Measurements from ENCODE around the gene RNF130.
A peak's percentile ranks its signal among the peaks of the same experiment; 100 is the strongest.

Gene RNF130

GRCh38 chr5:180071531-180072255, at the start of gene RNF130:
RNF130 (minus strand) TSS chr5:180071759; CDS start chr5:180071702, 57 bp downstream.
- peak; percentile 73 to 91 for DNase-seq

DNA sequence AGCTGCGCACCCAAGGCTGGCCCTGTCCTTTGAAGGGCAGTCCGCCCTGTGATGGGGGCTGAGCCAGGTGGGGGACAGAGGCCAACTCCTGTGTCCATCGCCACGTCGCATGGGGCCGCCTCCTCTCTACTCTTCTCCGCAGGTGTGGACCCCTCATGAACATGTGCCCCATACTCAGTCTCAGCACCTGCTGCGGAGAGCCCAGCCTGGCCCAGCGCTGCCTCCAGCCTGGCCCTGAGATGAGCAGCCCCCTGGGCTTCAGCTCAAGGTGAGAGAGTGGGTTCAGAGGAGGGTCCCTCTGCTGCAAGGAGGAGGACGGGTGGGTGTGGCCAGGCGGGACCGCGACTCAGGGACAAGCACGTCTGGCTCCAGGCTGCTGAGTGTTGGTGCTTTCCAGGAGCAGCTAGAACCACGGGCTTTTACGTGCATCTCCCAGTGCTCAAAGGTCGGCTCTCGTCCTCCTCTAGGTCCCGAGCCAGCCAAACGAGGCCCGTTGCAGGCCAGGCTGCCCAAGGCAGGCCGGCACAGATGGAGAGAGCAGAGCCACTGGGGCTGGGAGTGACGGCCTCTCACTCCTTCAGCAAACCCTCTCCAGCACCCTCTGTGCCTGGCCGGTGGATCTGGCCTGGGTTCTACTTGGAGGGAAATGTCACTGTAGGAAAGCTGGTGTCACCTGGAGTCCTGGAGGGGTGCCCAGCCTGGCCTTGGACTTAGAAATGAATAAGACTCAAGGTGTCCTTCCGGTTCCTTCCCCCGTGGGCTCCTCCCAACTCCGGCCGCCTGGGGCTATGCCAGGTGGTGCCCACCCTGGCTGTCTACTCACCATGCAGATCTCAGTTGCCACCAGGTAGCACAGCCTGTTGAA, 48.9 kb upstream of the RNF130 start:
- no peak for DNase-seq

GRCh38 chr5:180119903-180120236, 48.3 kb upstream of the RNF130 start:
- no peak for DNase-seq

- no peak for DNase-seq
Measured at GRCh38 chr5:180119031-180119902, 47.7 kb upstream of the RNF130 start.

DNA sequence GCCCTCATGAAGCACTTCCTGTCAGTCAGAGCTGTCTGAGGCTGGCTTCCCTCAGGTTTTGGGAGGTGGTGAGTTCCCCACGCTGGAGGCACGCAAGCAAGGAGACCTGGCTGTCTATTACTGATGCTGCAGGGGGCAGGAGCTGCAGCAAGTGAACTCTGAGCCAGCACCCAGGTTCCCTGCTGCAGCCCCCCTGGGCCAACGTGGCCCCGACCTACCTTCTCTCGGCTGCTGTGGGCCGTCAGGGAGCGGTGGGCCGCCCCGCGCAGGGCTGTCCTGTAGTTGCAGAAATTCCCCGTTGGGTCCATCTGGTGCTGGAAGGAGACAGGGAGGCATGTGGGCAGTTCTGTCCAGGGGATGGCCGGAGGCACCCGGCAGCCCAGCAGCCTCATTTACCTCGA, 46.8 kb upstream of the RNF130 start:
- DNase-seq = no peak

GRCh38 chr5:180117000-180117725, 45.6 kb upstream of the RNF130 start:
- no peak for DNase-seq

GRCh38 chr5:180116077-180116999, 44.8 kb upstream of the RNF130 start:
- no peak for DNase-seq

GRCh38 chr5:180115326-180116076, 43.9 kb upstream of the RNF130 start:
- DNase-seq = no peak

DNA sequence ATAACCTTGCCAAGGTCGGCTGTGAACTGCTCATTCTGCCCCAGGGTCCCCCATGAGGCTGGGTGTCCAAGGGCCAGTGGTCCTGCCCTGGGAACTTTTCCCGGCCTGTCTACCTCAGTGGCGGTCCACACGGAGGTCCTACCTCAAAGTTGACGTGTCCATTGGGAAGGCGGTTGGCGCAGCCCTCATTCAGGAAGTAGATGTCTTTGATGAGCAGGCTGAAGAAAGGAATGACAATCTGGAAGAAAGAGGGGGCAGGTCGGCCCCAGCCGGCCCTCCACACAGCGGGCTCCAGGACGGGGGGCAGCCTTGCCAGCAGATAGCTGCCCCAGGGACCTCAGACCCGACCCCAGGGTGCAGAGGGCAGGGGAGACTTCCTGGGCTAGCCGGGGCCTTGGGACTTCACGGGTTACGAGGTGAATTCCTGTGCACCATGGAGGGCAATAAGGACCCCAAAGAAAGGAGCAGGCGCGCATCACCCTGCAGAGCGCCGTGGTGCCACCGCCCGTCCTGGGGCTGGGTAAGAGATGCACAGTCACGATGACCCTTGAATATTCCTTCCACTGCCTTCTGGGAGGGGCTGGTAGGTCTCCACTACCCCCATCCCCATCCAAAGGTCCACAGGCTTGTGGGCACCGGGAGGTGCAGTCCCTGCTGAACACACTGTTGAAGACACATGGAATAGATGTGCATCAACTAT, 42.9 kb upstream of the RNF130 start:
- DNase-seq = no peak

- DNase-seq = no peak
Measured at GRCh38 chr5:180113660-180114303, 42.2 kb upstream of the RNF130 start.

GRCh38 chr5:180112181-180112861, 40.8 kb upstream of the RNF130 start:
- no peak for DNase-seq

GRCh38 chr5:180111273-180112002, 39.9 kb upstream of the RNF130 start:
- no peak for DNase-seq

GRCh38 chr5:180109920-180110319, 38.4 kb upstream of the RNF130 start:
- no peak for DNase-seq

DNA sequence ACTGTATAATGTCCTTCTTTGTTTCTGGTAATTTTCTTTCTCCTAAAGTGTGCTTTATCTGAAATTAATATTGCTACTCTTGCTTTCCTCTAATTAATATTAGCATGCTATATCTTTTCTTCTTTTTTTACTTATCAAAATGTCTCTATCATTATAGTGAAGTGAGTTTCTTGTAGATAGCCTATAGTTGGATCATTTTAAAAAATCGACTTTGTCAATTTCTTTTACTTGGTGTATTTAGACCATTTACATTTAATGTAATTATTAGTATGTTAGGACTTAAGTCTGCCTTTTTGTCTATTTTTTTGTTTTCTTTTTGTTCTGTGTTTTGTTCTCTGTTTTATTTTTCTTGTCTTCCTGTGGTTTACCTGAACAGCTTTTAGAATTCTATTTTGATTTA, 35.4 kb upstream of the RNF130 start:
- DNase-seq = no peak

DNA sequence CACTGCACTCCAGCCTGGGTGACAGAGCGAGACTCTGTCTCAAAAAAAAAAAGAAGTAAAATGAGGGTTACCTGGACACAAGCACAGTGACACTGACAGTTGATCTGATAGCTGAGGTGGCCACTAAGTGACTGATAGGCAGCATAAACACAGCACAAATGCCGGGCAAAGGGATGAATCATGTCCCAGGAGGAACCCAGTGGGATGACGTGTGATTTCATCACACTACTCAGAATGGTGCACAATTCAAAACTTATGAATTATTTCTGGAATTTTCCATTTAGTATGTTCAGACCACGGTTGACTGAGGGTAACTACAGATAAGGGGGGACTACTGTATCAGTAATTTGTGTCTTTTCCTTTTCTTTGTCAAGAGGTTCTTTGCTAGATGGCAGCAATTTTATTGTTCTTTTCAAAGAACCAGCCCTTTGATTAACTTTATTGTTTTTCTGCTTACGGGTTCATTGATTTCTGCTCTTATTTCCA, 34.3 kb upstream of the RNF130 start:
- DNase-seq = no peak

- DNase-seq = no peak
Measured at GRCh38 chr5:180104168-180104530, 32.6 kb upstream of the RNF130 start.

DNA sequence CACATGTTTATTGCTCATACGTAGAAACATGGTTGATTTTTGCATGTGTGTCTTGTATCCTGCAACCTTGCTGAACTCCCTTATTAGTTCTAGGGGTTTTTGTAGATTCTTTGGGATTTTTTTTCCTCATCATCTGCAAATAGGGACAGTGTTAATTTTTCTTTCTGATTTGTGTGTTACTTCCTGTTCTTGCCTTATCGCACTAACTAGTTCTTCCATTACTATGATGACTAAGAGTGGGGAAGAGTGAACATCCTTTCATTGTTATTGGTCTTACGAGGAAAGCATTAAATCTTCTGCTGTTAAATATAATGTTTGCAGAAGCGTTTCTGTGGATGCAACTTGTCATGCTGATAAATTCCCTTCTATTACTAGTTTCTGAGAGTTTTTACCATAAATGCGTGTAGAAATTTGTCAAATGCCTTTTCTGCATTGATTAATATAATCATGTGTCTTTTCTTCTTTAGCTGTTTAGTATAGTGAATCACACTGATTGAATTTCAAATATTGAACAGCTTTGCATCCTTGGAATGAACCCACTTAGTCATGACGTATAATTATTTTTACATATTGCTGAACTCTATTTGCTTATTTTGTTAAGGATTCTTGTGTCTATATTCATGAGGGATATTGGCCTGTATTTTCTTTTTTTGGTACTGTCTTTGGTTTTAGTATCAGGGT, 32.1 kb upstream of the RNF130 start:
- DNase-seq = no peak
